ENCODE data around the gene HSPA2.

HSPA2 gene

DNA sequence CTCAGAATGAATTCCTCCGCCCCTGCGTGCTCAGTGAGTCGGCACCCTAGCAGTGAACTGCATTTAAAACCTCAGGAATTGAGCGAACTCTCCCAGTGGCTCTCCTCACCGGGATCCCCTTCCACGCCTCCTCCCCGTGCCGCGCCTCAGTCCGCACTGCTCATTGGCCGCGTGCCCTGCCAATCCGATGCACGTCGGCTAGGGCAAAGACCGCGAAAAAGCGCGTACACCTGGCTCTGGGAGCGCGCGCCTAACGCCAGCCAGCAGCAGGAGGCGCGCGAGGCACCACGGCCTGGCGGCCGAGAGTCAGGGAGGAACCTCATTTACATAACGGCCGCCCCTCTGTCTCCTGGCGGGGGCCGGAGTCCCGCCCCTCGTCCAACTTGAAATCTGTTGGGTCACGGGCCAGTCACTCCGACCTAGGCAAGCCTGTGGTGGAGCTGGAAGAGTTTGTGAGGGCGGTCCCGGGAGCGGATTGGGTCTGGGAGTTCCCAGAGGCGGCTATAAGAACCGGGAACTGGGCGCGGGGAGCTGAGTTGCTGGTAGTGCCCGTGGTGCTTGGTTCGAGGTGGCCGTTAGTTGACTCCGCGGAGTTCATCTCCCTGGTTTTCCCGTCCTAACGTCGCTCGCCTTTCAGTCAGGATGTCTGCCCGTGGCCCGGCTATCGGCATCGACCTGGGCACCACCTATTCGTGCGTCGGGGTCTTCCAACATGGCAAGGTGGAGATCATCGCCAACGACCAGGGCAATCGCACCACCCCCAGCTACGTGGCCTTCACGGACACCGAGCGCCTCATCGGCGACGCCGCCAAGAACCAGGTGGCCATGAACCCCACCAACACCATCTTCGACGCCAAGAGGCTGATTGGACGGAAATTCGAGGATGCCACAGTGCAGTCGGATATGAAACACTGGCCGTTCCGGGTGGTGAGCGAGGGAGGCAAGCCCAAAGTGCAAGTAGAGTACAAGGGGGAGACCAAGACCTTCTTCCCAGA is at the start of gene HSPA2:
Gene HSPA2 (plus strand): TSS at position 534 of the 995 bp plus-strand sequence. CDS start 109 bp downstream, at position 643.
- Histone ChIP-seq H3K4me1 (ENCODE audit: control insufficient read depth, insufficient read depth, low read length) (no peaks in the 10 kb centered on the region), H3K36me3 (ENCODE audit: control insufficient read depth, insufficient read depth, low read length) (no peaks in the 10 kb centered on the region), H3K27ac (ENCODE audit: low read depth, low read length) (peak within 1 kb of the TSS; percentile 95), H3K9ac (ENCODE audit: low read length) (peak within 1 kb of the TSS; percentile 78), H3K4me3 (ENCODE audit: low read length) (peak within 1 kb of the TSS; percentile 72), H3K27me3 (ENCODE audit: control insufficient read depth, insufficient read depth, low read length) (no peaks in the 10 kb centered on the region)

DNA sequence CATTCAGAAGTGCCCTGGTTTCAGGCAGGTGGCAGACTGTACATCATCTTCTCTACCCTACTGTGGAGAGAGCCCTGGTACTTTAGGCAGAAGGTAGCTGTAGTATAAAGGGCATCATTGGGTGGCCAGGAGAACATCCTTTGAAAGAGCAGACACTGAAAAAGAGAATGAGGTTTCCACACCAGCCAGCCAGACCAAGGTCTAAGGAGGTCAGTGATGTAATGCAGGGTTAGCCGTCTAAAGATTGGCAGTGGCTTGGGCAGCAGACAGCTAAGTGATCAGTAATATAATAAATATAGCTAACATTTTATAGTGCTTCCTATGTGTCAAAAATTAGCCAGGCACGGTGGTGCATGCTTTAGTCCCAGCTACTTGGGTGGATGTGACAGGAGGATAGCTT is 48.9 kb upstream of the HSPA2 start:
- no peaks in the 10 kb centered on the region for H3K27me3 ChIP-seq (ENCODE audit: control insufficient read depth, insufficient read depth, low read length)
- no peak overlapping the region for H3K4me3 ChIP-seq (ENCODE audit: low read length)
- no peak overlapping the region for H3K27ac ChIP-seq (ENCODE audit: low read depth, low read length)
- H3K4me1 ChIP-seq (ENCODE audit: control insufficient read depth, insufficient read depth, low read length) = no peaks in the 10 kb centered on the region
- peaks cover 3% of the 10 kb centered on the region for H3K36me3 ChIP-seq (ENCODE audit: control insufficient read depth, insufficient read depth, low read length)
- H3K9ac ChIP-seq (ENCODE audit: low read length) = no peak overlapping the region

DNA sequence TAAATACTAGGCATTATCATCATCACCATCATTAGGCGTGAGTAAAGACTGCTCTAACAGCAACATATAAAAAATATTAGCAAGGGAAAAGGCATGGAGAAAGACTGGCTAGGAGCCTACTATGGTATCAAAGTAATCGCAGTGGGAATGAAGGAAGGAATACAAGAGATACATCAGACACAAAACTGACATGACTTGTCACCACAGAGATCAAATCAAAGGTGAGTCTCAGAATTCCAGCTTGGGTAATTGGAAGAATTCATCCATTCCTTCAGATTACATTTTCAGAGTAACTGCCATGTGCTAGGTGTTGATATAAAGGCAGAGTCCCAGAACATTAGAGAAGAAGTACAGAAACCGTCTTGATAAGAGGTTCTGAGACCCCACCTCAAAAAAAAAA is 47.1 kb upstream of the HSPA2 start:
- no peak overlapping the region for H3K27ac ChIP-seq (ENCODE audit: low read depth, low read length)

DNA sequence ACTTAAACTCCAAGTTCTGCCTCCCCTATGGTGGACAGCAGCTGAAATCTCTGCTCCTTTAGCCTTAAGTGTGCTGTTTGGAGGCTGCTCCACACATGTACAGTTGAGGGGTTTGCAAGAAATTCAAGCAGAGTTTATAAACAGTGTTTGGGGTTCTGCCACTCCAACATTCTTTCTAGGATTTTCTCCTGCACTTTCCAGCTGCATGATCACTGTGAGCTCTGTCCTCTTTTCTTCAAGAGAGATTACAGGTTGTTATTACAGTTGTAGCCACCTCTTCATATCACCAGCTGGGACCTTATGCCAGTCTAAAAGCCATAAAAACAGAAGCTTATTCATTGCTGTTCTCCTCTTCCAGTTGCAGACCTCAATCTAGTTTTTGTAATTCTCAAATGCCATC is 45.3 kb upstream of the HSPA2 start:
- no peaks in the 10 kb centered on the region for H3K36me3 ChIP-seq (ENCODE audit: control insufficient read depth, insufficient read depth, low read length)
- no peaks in the 10 kb centered on the region for H3K4me1 ChIP-seq (ENCODE audit: control insufficient read depth, insufficient read depth, low read length)
- no peak overlapping the region for H3K4me3 ChIP-seq (ENCODE audit: low read length)
- no peak overlapping the region for H3K27ac ChIP-seq (ENCODE audit: low read depth, low read length)
- H3K27me3 ChIP-seq (ENCODE audit: control insufficient read depth, insufficient read depth, low read length) = no peaks in the 10 kb centered on the region
- H3K9ac ChIP-seq (ENCODE audit: low read length) = no peak overlapping the region

More for the DNA sequence above, 47.1 kb upstream of the HSPA2 start:
- Histone ChIP-seq H3K27me3 (ENCODE audit: control insufficient read depth, insufficient read depth, low read length) (no peaks in the 10 kb centered on the region), H3K36me3 (ENCODE audit: control insufficient read depth, insufficient read depth, low read length) (no peaks in the 10 kb centered on the region), H3K4me1 (ENCODE audit: control insufficient read depth, insufficient read depth, low read length) (no peaks in the 10 kb centered on the region), H3K9ac (ENCODE audit: low read length) (no peak overlapping the region), H3K4me3 (ENCODE audit: low read length) (no peak overlapping the region)

DNA sequence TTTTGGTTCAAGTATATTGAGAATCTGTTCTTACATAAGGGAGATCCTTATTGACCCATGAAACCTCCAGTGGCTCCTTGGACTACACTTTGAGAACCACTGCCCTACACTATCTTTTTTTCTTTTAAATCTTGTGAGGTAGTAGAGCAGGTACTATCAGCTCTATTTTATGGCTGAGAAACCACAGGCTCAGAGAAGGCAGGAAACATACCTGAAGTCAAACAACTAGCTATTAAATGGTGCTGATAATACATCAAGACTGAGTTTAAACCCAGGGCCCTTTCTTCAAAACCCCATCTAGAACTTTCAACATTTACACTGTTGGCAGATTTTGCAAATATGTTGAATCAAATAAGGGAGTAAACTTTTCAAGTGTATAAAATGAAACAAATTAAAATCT is 43.8 kb upstream of the HSPA2 start:
- Histone ChIP-seq H3K4me3 (ENCODE audit: low read length) (no peak overlapping the region), H3K9ac (ENCODE audit: low read length) (no peak overlapping the region), H3K36me3 (ENCODE audit: control insufficient read depth, insufficient read depth, low read length) (no peaks in the 10 kb centered on the region), H3K4me1 (ENCODE audit: control insufficient read depth, insufficient read depth, low read length) (peaks cover 6% of the 10 kb centered on the region), H3K27ac (ENCODE audit: low read depth, low read length) (no peak overlapping the region), H3K27me3 (ENCODE audit: control insufficient read depth, insufficient read depth, low read length) (no peaks in the 10 kb centered on the region)

DNA sequence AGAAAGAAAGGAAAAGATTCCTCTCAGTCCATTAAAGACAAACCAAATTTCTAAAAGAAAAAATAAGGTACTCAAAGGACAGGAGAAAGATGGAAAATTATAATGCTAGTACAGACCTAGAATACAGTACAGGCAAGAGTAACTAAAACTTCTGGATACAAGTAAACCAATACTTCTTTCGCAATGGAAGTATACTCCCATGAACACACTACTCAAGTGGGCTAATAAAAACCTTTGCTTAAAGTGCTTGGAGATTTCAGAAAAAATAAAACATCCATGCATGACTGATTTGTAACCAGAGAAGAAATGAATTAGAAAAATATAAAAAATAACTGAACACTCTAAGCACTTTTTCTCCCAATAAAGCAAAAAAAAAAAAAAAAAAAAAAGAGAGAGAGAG is 40.5 kb upstream of the HSPA2 start:
- H3K4me3 ChIP-seq (ENCODE audit: low read length) = no peak overlapping the region
- H3K9ac ChIP-seq (ENCODE audit: low read length) = no peak overlapping the region

DNA sequence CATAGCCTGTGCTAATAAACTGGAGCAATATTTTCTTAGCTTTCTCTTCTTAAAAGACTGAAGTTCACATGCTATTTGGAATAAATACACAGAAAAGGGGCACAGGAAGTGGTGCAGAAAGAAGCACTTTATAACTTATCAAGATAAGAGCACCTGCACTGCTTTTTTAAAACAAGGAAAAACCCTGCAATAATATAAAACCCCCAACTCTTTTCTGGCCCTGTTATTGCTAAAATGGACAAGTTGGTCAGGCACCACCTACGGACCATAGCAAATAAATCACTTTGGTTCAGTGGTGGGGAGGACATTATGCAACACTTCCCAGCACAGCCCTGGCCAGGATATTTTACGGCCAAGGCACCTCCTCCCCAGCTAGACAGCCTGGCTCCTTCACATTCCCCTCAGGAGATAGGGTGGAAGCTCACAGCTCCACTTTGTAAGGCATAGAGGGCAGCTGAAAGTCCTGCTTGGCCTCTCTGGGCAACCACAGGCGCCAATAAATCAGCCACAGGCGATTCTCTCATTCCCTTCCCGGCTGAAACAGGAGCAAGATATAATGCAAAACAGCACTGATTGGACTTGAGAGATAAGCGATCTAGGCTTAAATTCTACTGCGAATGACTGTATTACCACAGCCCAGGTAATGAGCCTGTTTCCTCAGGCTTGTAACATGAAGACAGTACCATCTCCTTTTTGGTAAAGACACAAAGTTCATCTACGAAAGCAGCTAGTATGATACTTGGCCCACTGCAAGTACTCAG is 39.0 kb upstream of the HSPA2 start:
- H3K27ac ChIP-seq (ENCODE audit: low read depth, low read length) = peak overlapping the region; percentile 99
- H3K36me3 ChIP-seq (ENCODE audit: control insufficient read depth, insufficient read depth, low read length) = no peaks in the 10 kb centered on the region
- peaks cover 19% of the 10 kb centered on the region for H3K4me1 ChIP-seq (ENCODE audit: control insufficient read depth, insufficient read depth, low read length)
- no peaks in the 10 kb centered on the region for H3K27me3 ChIP-seq (ENCODE audit: control insufficient read depth, insufficient read depth, low read length)
- peak overlapping the region; percentile 36 for H3K9ac ChIP-seq (ENCODE audit: low read length)
- H3K4me3 ChIP-seq (ENCODE audit: low read length) = peak overlapping the region; percentile 97

More for the DNA sequence above, 40.5 kb upstream of the HSPA2 start:
- Histone ChIP-seq H3K4me1 (ENCODE audit: control insufficient read depth, insufficient read depth, low read length) (peaks cover 17% of the 10 kb centered on the region), H3K36me3 (ENCODE audit: control insufficient read depth, insufficient read depth, low read length) (no peaks in the 10 kb centered on the region), H3K27me3 (ENCODE audit: control insufficient read depth, insufficient read depth, low read length) (no peaks in the 10 kb centered on the region), H3K27ac (ENCODE audit: low read depth, low read length) (no peak overlapping the region)

DNA sequence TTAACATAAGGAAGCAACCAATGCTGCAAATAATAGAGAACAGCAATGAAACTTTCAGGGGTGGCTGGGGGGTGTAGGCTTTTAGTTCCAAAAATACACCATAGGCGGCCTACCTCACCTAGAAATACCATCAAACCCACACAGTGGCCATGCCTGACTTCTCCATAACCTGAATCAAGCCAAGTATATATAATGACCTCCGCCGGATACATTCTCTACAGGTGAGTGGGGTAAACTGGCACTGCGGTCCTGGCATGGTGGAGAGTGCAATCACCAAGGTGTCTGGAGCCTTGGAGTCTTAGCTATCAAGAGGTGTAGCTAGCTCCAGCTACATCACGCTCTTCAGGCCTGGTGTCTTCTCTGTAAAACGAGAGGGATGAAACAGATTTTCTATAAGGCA is 38.1 kb upstream of the HSPA2 start:
- H3K4me3 ChIP-seq (ENCODE audit: low read length) = peak overlapping the region; percentile 97

DNA sequence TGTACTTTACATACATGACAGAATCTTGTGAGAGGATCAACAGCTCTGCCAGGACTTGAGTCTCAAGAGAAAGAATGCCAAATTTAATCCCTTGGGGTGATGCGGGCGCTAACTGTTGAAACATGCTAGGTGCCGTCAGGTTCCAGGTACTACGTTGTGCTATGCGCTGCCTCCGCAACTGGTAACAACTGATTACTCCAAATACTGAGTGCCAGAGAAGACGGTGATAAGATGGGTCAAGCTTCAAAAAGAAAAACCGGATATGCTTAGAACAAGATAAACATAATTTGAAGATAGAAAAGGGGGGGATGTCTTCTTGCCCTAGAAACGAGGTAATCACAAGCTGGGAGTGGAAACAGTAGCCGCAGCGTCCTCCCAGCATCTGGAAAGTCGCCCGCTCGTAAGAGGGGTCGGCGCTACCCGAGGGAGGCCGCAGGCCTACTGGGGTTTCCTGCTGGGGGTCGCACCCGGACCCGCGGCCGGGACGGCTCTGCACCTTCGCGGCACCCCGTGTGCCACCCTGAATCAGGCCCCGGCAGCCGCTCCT is 37.6 kb upstream of the HSPA2 start:
- peak overlapping the region; percentile 99 for H3K27ac ChIP-seq (ENCODE audit: low read depth, low read length)
- no peaks in the 10 kb centered on the region for H3K27me3 ChIP-seq (ENCODE audit: control insufficient read depth, insufficient read depth, low read length)
- H3K4me1 ChIP-seq (ENCODE audit: control insufficient read depth, insufficient read depth, low read length) = peaks cover 20% of the 10 kb centered on the region
- H3K9ac ChIP-seq (ENCODE audit: low read length) = peak overlapping the region; percentile 100
- H3K36me3 ChIP-seq (ENCODE audit: control insufficient read depth, insufficient read depth, low read length) = no peaks in the 10 kb centered on the region
- peak overlapping the region; percentile 97 for H3K4me3 ChIP-seq (ENCODE audit: low read length)

More for the DNA sequence above, 38.1 kb upstream of the HSPA2 start:
- no peaks in the 10 kb centered on the region for H3K36me3 ChIP-seq (ENCODE audit: control insufficient read depth, insufficient read depth, low read length)
- no peaks in the 10 kb centered on the region for H3K27me3 ChIP-seq (ENCODE audit: control insufficient read depth, insufficient read depth, low read length)
- H3K4me1 ChIP-seq (ENCODE audit: control insufficient read depth, insufficient read depth, low read length) = peaks cover 20% of the 10 kb centered on the region
- peak overlapping the region; percentile 100 for H3K9ac ChIP-seq (ENCODE audit: low read length)
- peak overlapping the region; percentile 99 for H3K27ac ChIP-seq (ENCODE audit: low read depth, low read length)

DNA sequence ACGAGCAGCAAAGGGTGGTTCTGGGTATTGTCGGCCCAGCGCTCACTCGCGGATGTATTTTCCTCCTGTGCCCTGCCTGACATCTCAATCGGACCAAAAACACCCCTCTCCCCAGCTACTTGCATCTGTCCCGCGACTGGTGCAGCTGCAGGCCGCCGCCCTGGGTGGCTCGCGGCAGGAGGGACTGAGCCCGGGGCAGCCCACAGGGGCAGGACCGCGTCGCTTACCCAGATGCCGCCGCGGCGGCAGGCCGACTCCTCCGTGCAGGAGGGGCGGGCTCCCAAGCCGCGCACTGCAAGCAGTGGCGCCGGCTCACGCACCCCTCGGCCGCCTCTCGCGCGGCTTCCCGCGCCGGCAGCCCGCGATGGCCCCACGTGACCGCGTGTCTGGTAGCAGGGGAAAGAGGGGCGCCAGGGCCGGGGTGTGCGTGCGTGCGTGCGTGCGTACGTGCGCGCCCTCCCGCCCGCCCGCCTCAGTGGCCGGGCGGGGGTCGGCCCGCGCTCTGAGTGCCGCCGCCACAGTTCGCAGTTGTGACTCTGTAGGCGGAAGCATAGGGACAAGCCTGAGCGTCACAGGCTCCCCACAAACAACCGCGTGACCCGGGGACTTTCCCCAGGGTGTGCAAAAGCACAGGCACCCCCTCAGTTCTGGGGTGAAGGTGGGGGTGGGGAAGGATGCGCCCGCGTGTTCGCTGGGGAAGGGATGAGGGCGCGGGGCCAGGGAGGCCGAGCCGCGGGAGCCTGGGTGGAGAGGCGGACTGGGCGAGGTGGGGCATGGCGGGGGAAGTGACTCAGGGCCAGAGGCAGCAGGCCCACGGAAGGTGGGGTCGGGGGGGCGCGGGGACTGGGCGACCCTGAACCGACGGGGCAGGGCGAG is 36.9 kb upstream of the HSPA2 start, which contains the start of gene ZBTB25:
Gene ZBTB25 (minus strand): TSS at position 405 of the 876 bp plus-strand sequence. CDS start 13,305 bp downstream, outside the sequence.
- Histone ChIP-seq H3K27ac (ENCODE audit: low read depth, low read length) (peak within 1 kb of the TSS; percentile 99), H3K9ac (ENCODE audit: low read length) (peak within 1 kb of the TSS; percentile 100), H3K4me3 (ENCODE audit: low read length) (peak within 1 kb of the TSS; percentile 97), H3K27me3 (ENCODE audit: control insufficient read depth, insufficient read depth, low read length) (no peaks in the 10 kb centered on the region), H3K36me3 (ENCODE audit: control insufficient read depth, insufficient read depth, low read length) (no peaks in the 10 kb centered on the region), H3K4me1 (ENCODE audit: control insufficient read depth, insufficient read depth, low read length) (peaks cover 20% of the 10 kb centered on the region)

DNA sequence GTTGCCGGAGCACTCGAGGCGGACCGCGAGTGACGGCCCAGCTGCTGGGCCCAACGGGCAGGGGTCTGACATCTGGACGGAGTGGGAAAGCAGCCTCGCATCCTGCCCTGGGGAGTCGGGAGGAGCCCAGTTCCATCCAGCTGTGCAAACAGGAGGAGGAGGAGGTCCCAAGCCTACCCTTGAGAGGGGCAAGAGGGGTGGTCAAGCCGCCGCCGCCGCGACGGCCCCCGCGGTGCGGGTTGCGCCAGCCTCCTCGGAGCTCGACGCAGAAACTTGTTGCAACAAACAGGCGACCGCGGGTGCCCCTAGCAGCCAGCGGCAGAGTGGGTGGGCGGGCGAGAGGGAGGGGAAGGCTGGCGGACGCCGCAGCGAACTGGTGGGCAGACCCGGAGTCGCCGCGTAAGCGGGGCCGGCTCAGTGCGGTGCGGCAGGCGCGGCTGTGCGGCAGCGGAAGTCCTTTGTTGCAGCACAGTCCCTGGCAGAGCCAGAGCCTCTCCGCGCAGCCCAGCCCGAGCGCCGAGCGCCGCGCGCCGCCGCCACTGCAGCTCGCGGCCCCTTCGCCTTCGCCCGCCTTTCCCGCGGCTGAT is 36.1 kb upstream of the HSPA2 start, which contains the start of gene ZBTB1:
Gene ZBTB1 (plus strand): TSS at position 461 of the 587 bp plus-strand sequence. CDS start 16,735 bp downstream, outside the sequence.
- H3K4me3 ChIP-seq (ENCODE audit: low read length) = peak within 1 kb of the TSS; percentile 97
- no peaks in the 10 kb centered on the region for H3K27me3 ChIP-seq (ENCODE audit: control insufficient read depth, insufficient read depth, low read length)
- peaks cover 20% of the 10 kb centered on the region for H3K4me1 ChIP-seq (ENCODE audit: control insufficient read depth, insufficient read depth, low read length)
- peak within 1 kb of the TSS; percentile 100 for H3K9ac ChIP-seq (ENCODE audit: low read length)
- H3K27ac ChIP-seq (ENCODE audit: low read depth, low read length) = peak within 1 kb of the TSS; percentile 99
- no peaks in the 10 kb centered on the region for H3K36me3 ChIP-seq (ENCODE audit: control insufficient read depth, insufficient read depth, low read length)
